A549 (cell line): ENCODE measurements around the gene PLAC8L1.

Source experiments
- BHLHE40 ChIP-seq: IDR thresholded peaks from 2 replicates; pipeline ENCODE4 v1.6.1; 2012; ENCODE audit warnings: low read depth, low read length, inconsistent platforms
- CEBPB ChIP-seq, 2 experiments: fragments of >200 bp in 1 of 2; sonication (Bioruptor Twin) in 1 of 2; formaldehyde crosslinking in 1 of 2; IDR thresholded peaks; 2 replicates each; pipeline ENCODE4 v1.6.1; 2012 to 2016
- CTCF ChIP-seq: fragments of >200 bp; sonication (Bioruptor Twin); formaldehyde crosslinking; IDR thresholded peaks from 3 replicates; pipeline ENCODE4 v1.5.1; 2016
- EP300 ChIP-seq, 2 experiments: fragments of >200 bp; sonication (Bioruptor Twin); formaldehyde crosslinking; IDR thresholded peaks; 2 replicates in 1 of 2; 3 replicates in 1 of 2; pipeline ENCODE4 v1.6.1; 2016 to 2017
- HOXA7 ChIP-seq: fragments of 250-450 bp; sonication (Bioruptor Pico); IDR thresholded peaks from 2 replicates; pipeline ENCODE4 v1.5.0; 2020; ENCODE audit warnings: mild to moderate bottlenecking, moderate library complexity
- MAZ ChIP-seq: fragments of 150-350 bp; IDR thresholded peaks from 2 replicates; pipeline ENCODE4 v1.6.1; 2014; ENCODE audit warnings: antibody characterized with exemption, low read depth, low read length, borderline replicate concordance
- MYC ChIP-seq: IDR thresholded peaks from 2 replicates; pipeline ENCODE4 v1.6.1; 2012; ENCODE audit warnings: mild to moderate bottlenecking, inconsistent platforms, low read length, improper control_type of control experiment, borderline replicate concordance
- PBX3 ChIP-seq: IDR thresholded peaks from 2 replicates; pipeline ENCODE4 v1.6.1; 2012
- POLR2A ChIP-seq: IDR thresholded peaks from 2 replicates; pipeline ENCODE4 v1.6.1; 2012; ENCODE audit warnings: mild to moderate bottlenecking, low read length
- RARB ChIP-seq: fragments of 250-450 bp; sonication (Bioruptor Pico); IDR thresholded peaks from 2 replicates; pipeline ENCODE4 v1.8.0; 2021; ENCODE audit warnings: mild to moderate bottlenecking, moderate library complexity
- SREBF2 ChIP-seq: fragments of 450-650 bp; IDR thresholded peaks from 2 replicates; pipeline ENCODE4 v1.6.1; 2014; ENCODE audit warnings: mild to moderate bottlenecking, moderate library complexity
- ZC3H11A ChIP-seq: fragments of 450-650 bp; IDR thresholded peaks from 2 replicates; pipeline ENCODE4 v1.6.1; 2014; ENCODE audit warnings: antibody characterized with exemption, mild to moderate bottlenecking
- ZSCAN20 ChIP-seq: fragments of 250-450 bp; sonication (Bioruptor Pico); IDR thresholded peaks from 2 replicates; pipeline ENCODE4 v1.8.0; 2022; ENCODE audit warnings: mild to moderate bottlenecking, moderate library complexity
- TF ChIP-seq, protein P1 (sequence below): IDR thresholded peaks from 2 replicates; pipeline ENCODE4 v1.6.1; 2012

DNA sequence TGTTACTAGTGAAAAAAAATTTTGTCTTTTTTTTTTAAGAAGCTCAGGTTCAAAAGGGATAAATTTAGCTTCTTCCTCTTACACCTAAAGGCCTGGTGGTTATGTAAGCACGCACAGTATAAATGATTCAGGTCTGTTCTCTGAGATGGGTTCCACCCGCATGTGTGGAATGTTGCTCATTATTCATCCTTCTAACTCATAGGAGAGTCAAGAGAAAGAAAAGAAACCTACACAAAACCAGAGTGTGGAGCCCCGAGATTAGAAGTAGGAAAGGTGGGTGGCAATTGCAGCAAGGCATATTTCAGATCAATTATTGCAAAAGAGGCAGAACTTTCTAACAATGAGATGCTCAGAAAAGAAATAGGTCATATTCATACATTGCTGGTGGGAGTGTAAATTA, 13.5 kb downstream of the PLAC8L1 start:
- TF ChIP-seq, protein P1, sequence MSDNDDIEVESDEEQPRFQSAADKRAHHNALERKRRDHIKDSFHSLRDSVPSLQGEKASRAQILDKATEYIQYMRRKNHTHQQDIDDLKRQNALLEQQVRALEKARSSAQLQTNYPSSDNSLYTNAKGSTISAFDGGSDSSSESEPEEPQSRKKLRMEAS, result no peak
- TF ChIP-seq MYC (no peak), EP300 (IDR thresholded peaks at IDR 0.05) (no peak), CTCF (no peak), SREBF2 (no peak), ZSCAN20 (no peak), ZC3H11A (no peak), MAZ (no peak), POLR2A (no peak), RARB (CRISPR knock-in tag) (no peak), CEBPB (IDR thresholded peaks at IDR 0.05) (no peak), BHLHE40 (no peak), PBX3 (no peak), HOXA7 (CRISPR knock-in tag) (no peak)
